HepG2 (cell line): ENCODE results near the gene CLDN15. TPM values are rescaled to one million over a fixed set of nuclear protein-coding genes. Genes with fewer than 3 reads are reported as not detected.

Experiments
- AGO1 ChIP-seq: fragments of 200-400 bp; formaldehyde crosslinking; IDR thresholded peaks from 2 replicates; pipeline ENCODE4 v1.6.1; 2017; ENCODE audit warnings: mild to moderate bottlenecking, low read depth, low read length, moderate library complexity; ENCODE audit not compliant: poor library complexity, severe bottlenecking
- HNF1A ChIP-seq, 2 experiments: sonication (generic) in 1 of 2; formaldehyde crosslinking in 1 of 2; IDR thresholded peaks; 2 replicates each; pipeline versions ENCODE4 v1.4.0 to v1.6.1; 2016 to 2020; ENCODE audit warnings: borderline replicate concordance in 1 of 2, low read depth in 1 of 2, mild to moderate bottlenecking in 1 of 2, missing genetic modification reagents in 1 of 2
- MED1 ChIP-seq: sonication (generic); formaldehyde crosslinking; IDR thresholded peaks from 2 replicates; pipeline ENCODE4 v1.4.0; 2020; ENCODE audit warnings: missing genetic modification reagents
- NFKB2 ChIP-seq: sonication (generic); formaldehyde crosslinking; IDR thresholded peaks from 2 replicates; pipeline ENCODE4 v1.4.0; 2020; ENCODE audit warnings: missing genetic modification reagents, borderline replicate concordance
- PHF20 ChIP-seq: sonication (generic); formaldehyde crosslinking; IDR thresholded peaks from 2 replicates; pipeline ENCODE4 v1.5.0; 2020; ENCODE audit warnings: mild to moderate bottlenecking, missing genetic modification reagents
- POLR2G ChIP-seq: fragments of 200-400 bp; formaldehyde crosslinking; IDR thresholded peaks from 2 replicates; pipeline ENCODE4 v1.6.1; 2018; ENCODE audit warnings: mild to moderate bottlenecking, low read depth, low read length, moderate library complexity
- RBFOX2 ChIP-seq: fragments of 200-400 bp; formaldehyde crosslinking; IDR thresholded peaks from 2 replicates; pipeline ENCODE4 v1.6.1; 2017; ENCODE audit warnings: low read depth, mild to moderate bottlenecking, low read length
- SOX13 ChIP-seq, 3 experiments: fragments of 450-650 bp in 1 of 3; sonication (generic) in 1 of 3; formaldehyde crosslinking in 1 of 3; IDR thresholded peaks in 2 of 3; conservative IDR thresholded peaks in 1 of 3; 2 replicates each; pipeline versions ENCODE4 v1.5.0 to v1.6.1; 2016 to 2020; ENCODE audit warnings: antibody characterized with exemption in 1 of 3, mild to moderate bottlenecking in 1 of 3, missing compliant biosample characterization in 1 of 3, missing genetic modification reagents in 1 of 3, moderate library complexity in 1 of 3
- TOE1 ChIP-seq: sonication (generic); formaldehyde crosslinking; IDR thresholded peaks from 2 replicates; pipeline ENCODE4 v1.4.0; 2020; ENCODE audit warnings: mild to moderate bottlenecking, missing genetic modification reagents
- ZNF207 ChIP-seq: fragments of 450-650 bp; IDR thresholded peaks from 2 replicates; pipeline ENCODE4 v1.6.1; 2016; ENCODE audit warnings: antibody characterized with exemption, borderline replicate concordance
- ZNF614 ChIP-seq: IDR thresholded peaks from 2 replicates; pipeline ENCODE4 v1.6.1; 2018; ENCODE audit warnings: missing biosample characterization, missing genetic modification reagents, inconsistent platforms, borderline replicate concordance
- polyA plus RNA-seq, 8 experiments: library from polyadenylated mRNA; depleted of rRNA in 3 of 8; stranded (reverse) in 7 of 8; unstranded in 1 of 8; fragments of >200 nt; fragmentation: Illumina TruSeq in 4 of 8; extraction: Trizol in 4 of 8; gene quantifications; 2 replicates each; pipeline versions ENCODE4 v1.2.1 to v1.2.3, GENCODE V29; 2011 to 2016; ENCODE audit warnings: low read depth in 4 of 8, missing spikeins in 1 of 8, mixed read lengths in 1 of 8; ENCODE audit not compliant: insufficient read depth in 1 of 8
- total RNA-seq, 5 experiments: library from RNA; depleted of rRNA; stranded (reverse); fragments of >200 nt; fragmentation: Illumina TruSeq; extraction: Trizol; gene quantifications; 2 replicates each; pipeline ENCODE4 v1.2.3, GENCODE V29; 2016; ENCODE audit warnings: low read depth in 1 of 5
- TF ChIP-seq, protein P1 (sequence below): sonication (generic); formaldehyde crosslinking; IDR thresholded peaks from 2 replicates; pipeline ENCODE4 v1.4.0; 2020; ENCODE audit warnings: low read depth, missing genetic modification reagents
- TF ChIP-seq, protein P2 (sequence below): sonication (generic); formaldehyde crosslinking; IDR thresholded peaks from 2 replicates; pipeline ENCODE4 v1.4.0; 2020; ENCODE audit warnings: mild to moderate bottlenecking, missing genetic modification reagents, borderline replicate concordance
- TF ChIP-seq, protein P3 (sequence below): sonication (generic); formaldehyde crosslinking; IDR thresholded peaks from 2 replicates; pipeline ENCODE4 v1.4.0; 2020; ENCODE audit warnings: mild to moderate bottlenecking, missing genetic modification reagents

The CLDN15 gene
- total and polyA plus RNA-seq, 2 of the 13 experiments (the other 11 are each of a cell fraction or from before 2014, with no cell fraction given) = 7.1 to 17.8 TPM

GRCh38 chr7:101217388-101218235, 20.0 kb downstream of the CLDN15 start, which contains the start of the genes PLOD3 and ZNHIT1 (continued):
- no peak for TF ChIP-seq HNF1A (IDR thresholded peaks at IDR 0.05; ENCODE audit: low read depth)
- TF ChIP-seq HNF1A (CRISPR knock-in tag; IDR thresholded peaks at IDR 0.05; ENCODE audit: borderline replicate concordance) = 0 out of 2 replicates have a peak, but pooled peaks have one; percentile 5
- TF ChIP-seq, protein P1, sequence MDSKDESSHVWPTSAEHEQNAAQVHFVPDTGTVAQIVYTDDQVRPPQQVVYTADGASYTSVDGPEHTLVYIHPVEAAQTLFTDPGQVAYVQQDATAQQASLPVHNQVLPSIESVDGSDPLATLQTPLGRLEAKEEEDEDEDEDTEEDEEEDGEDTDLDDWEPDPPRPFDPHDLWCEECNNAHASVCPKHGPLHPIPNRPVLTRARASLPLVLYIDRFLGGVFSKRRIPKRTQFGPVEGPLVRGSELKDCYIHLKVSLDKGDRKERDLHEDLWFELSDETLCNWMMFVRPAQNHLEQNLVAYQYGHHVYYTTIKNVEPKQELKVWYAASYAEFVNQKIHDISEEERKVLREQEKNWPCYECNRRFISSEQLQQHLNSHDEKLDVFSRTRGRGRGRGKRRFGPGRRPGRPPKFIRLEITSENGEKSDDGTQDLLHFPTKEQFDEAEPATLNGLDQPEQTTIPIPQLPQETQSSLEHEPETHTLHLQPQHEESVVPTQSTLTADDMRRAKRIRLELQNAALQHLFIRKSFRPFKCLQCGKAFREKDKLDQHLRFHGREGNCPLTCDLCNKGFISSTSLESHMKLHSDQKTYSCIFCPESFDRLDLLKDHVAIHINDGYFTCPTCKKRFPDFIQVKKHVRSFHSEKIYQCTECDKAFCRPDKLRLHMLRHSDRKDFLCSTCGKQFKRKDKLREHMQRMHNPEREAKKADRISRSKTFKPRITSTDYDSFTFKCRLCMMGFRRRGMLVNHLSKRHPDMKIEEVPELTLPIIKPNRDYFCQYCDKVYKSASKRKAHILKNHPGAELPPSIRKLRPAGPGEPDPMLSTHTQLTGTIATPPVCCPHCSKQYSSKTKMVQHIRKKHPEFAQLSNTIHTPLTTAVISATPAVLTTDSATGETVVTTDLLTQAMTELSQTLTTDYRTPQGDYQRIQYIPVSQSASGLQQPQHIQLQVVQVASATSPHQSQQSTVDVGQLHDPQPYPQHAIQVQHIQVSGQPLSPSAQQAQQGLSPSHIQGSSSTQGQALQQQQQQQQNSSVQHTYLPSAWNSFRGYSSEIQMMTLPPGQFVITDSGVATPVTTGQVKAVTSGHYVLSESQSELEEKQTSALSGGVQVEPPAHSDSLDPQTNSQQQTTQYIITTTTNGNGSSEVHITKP (CRISPR knock-in tag) = peak; percentile 10; the same call in 1 of the 2 replicates
- TF ChIP-seq, protein P2, sequence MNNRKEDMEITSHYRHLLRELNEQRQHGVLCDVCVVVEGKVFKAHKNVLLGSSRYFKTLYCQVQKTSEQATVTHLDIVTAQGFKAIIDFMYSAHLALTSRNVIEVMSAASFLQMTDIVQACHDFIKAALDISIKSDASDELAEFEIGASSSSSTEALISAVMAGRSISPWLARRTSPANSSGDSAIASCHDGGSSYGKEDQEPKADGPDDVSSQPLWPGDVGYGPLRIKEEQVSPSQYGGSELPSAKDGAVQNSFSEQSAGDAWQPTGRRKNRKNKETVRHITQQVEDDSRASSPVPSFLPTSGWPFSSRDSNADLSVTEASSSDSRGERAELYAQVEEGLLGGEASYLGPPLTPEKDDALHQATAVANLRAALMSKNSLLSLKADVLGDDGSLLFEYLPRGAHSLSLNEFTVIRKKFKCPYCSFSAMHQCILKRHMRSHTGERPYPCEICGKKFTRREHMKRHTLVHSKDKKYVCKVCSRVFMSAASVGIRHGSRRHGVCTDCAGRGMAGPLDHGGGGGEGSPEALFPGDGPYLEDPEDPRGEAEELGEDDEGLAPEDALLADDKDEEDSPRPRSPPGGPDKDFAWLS (CRISPR knock-in tag) = no peak
- TF ChIP-seq, protein P3, sequence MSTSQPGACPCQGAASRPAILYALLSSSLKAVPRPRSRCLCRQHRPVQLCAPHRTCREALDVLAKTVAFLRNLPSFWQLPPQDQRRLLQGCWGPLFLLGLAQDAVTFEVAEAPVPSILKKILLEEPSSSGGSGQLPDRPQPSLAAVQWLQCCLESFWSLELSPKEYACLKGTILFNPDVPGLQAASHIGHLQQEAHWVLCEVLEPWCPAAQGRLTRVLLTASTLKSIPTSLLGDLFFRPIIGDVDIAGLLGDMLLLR (CRISPR knock-in tag) = peak; percentile 75
- 0 out of 2 replicates have a peak, but pooled peaks have one; percentile 8 for TF ChIP-seq PHF20 (CRISPR knock-in tag)
- peak; percentile 68 for TF ChIP-seq MED1
- no peak for TF ChIP-seq AGO1
- no peak for TF ChIP-seq ZNF207
- TF ChIP-seq TOE1 (CRISPR knock-in tag) = no peak
- TF ChIP-seq ZNF614 (CRISPR knock-in tag) = peak; percentile 18; the same call in 1 of the 2 replicates
- peak; percentile 85 for TF ChIP-seq RBFOX2
- TF ChIP-seq NFKB2 (CRISPR knock-in tag) = no peak
- TF ChIP-seq SOX13 (IDR thresholded peaks at IDR 0.05) = no peak
- TF ChIP-seq SOX13 (CRISPR knock-in tag; conservative IDR thresholded peaks at IDR 0.05 in 1 of 2, IDR thresholded peaks at IDR 0.05 in 1 of 2) = no peak; a peak in 1 of 4 replicates
- peak; percentile 73 for TF ChIP-seq POLR2G
